IMR-90 (cell line): ENCODE data around the gene OR56B1. TPM values are rescaled to one million over a fixed set of nuclear protein-coding genes. Genes with fewer than 3 reads are reported as not detected.

Experiments
- ATAC-seq: fragments of 200-7000 bp; cut with Tn5 transposase; 2 replicates; pipeline ENCODE4 v1.9.1; 2020; ENCODE audit warnings: low read depth, mild to moderate bottlenecking, moderate library complexity
- BruUV-seq: library from RNA; stranded (reverse); fragments of 400-500 nt; replicated peaks from 2 replicates; lab custom pipeline; 2021; lab: Mats Ljungman, UMichigan
- CTCF ChIA-PET: fragments of 300-600 bp; formaldehyde crosslinking; extraction: SDS; loops from one replicate; lab custom pipeline; 2021; ENCODE audit warnings: antibody characterized with exemption; lab: Yijun Ruan, JAX
- POLR2A ChIA-PET: fragments of 300-600 bp; sonication (Branson Sonifier 250); formaldehyde crosslinking; loops from one replicate; lab custom pipeline; 2022; ENCODE audit warnings: antibody characterized with exemption; ENCODE audit not compliant: unreplicated experiment; lab: Charles Lee
- DNase-seq: peaks from one replicate; pipeline ENCODE4 v3.0.0; 2013
- H2AFZ ChIP-seq: replicated peaks from 2 replicates; pipeline ENCODE3; 2013; ENCODE audit warnings: low read length, mild to moderate bottlenecking; ENCODE audit not compliant: poor library complexity
- H2AK5ac ChIP-seq: 2 replicates; pipeline ENCODE4 v1.6.1; 2013; ENCODE audit warnings: low read depth, low read length, inconsistent platforms
- H2AK9ac ChIP-seq: replicated peaks from 2 replicates; pipeline ENCODE3; 2013; ENCODE audit warnings: mild to moderate bottlenecking, low read depth, low read length, moderate library complexity; ENCODE audit not compliant: poor library complexity
- H2BK120ac ChIP-seq: 2 replicates; pipeline ENCODE4 v1.6.1; 2013; ENCODE audit warnings: low read depth, low read length, inconsistent platforms
- H2BK15ac ChIP-seq: 3 replicates; pipeline ENCODE4 v1.6.1; 2013; ENCODE audit warnings: low read depth, low read length, inconsistent platforms
- H2BK20ac ChIP-seq: 2 replicates; pipeline ENCODE4 v1.6.1; 2013; ENCODE audit warnings: low read depth, mild to moderate bottlenecking, inconsistent platforms, low read length, moderate library complexity
- H2BK5ac ChIP-seq: 2 replicates; pipeline ENCODE4 v1.6.1; 2013; ENCODE audit warnings: mild to moderate bottlenecking, low read depth, low read length, inconsistent platforms; ENCODE audit not compliant: poor library complexity, severe bottlenecking
- H3K14ac ChIP-seq: replicated peaks from 2 replicates; pipeline ENCODE4 v1.6.1; 2013; ENCODE audit warnings: low read depth, low read length, inconsistent platforms
- H3K18ac ChIP-seq: 2 replicates; pipeline ENCODE4 v1.6.1; 2013; ENCODE audit warnings: low read depth, low read length, control low read depth
- H3K23ac ChIP-seq: 2 replicates; pipeline ENCODE4 v1.6.1; 2013; ENCODE audit warnings: low read depth, low read length, inconsistent platforms
- H3K27ac ChIP-seq: 2 replicates; pipeline ENCODE4 v1.5.1; 2013; ENCODE audit warnings: mild to moderate bottlenecking, control low read depth, low read length; ENCODE audit not compliant: insufficient read depth
- H3K27me3 ChIP-seq: 2 replicates; pipeline ENCODE4 v1.6.1; 2013; ENCODE audit warnings: low read length; ENCODE audit not compliant: control insufficient read depth, insufficient read depth
- H3K36me3 ChIP-seq: 2 replicates; pipeline ENCODE4 v1.6.1; 2013; ENCODE audit warnings: low read length, mixed read lengths; ENCODE audit not compliant: control insufficient read depth, insufficient read depth
- H3K4ac ChIP-seq: 2 replicates; pipeline ENCODE4 v1.6.1; 2013; ENCODE audit warnings: low read depth, low read length, inconsistent platforms
- H3K4me1 ChIP-seq: 2 replicates; pipeline ENCODE4 v1.6.1; 2013; ENCODE audit warnings: low read length, mixed read lengths; ENCODE audit not compliant: control insufficient read depth, insufficient read depth
- H3K4me2 ChIP-seq: 2 replicates; pipeline ENCODE4 v1.6.1; 2013; ENCODE audit warnings: low read depth, mild to moderate bottlenecking, control low read depth, low read length, moderate library complexity
- H3K4me3 ChIP-seq: 2 replicates; pipeline ENCODE4 v1.5.1; 2013; ENCODE audit warnings: low read depth, mild to moderate bottlenecking, control low read depth, low read length, moderate library complexity; ENCODE audit not compliant: insufficient read depth
- H3K56ac ChIP-seq: 2 replicates; pipeline ENCODE4 v1.6.1; 2013; ENCODE audit warnings: low read length, inconsistent platforms; ENCODE audit not compliant: insufficient read depth; ENCODE audit errors: extremely low read depth
- H3K79me1 ChIP-seq, 2 experiments: 2 replicates each; pipeline ENCODE4 v1.6.1; 2013; ENCODE audit warnings: low read length in 2 of 2, inconsistent platforms in 1 of 2, low read depth in 1 of 2
- H3K9ac ChIP-seq: 2 replicates; pipeline ENCODE4 v1.6.1; 2013; ENCODE audit warnings: low read depth, low read length, control low read depth
- H3K9me1 ChIP-seq: 2 replicates; pipeline ENCODE4 v1.6.1; 2013; ENCODE audit warnings: low read length, inconsistent platforms; ENCODE audit not compliant: insufficient read depth
- H3K9me3 ChIP-seq: 2 replicates; pipeline ENCODE4 v1.6.1; 2013; ENCODE audit warnings: low read length; ENCODE audit not compliant: control insufficient read depth, insufficient read depth
- H4K20me1 ChIP-seq: 2 replicates; pipeline ENCODE4 v1.6.1; 2013; ENCODE audit warnings: low read length, inconsistent platforms; ENCODE audit not compliant: insufficient read depth
- H4K5ac ChIP-seq: 2 replicates; pipeline ENCODE4 v1.6.1; 2013; ENCODE audit warnings: mild to moderate bottlenecking, low read depth, low read length, control low read depth
- H4K8ac ChIP-seq, 2 experiments: 2 replicates each; pipeline ENCODE4 v1.6.1; 2013; ENCODE audit warnings: low read depth in 2 of 2, low read length in 2 of 2, control low read depth in 1 of 2, inconsistent platforms in 1 of 2
- H4K91ac ChIP-seq: 2 replicates; pipeline ENCODE4 v1.6.1; 2013; ENCODE audit warnings: low read depth, low read length, inconsistent platforms; ENCODE audit not compliant: insufficient read depth
- BHLHE40 ChIP-seq: fragments of 150-350 bp; IDR thresholded peaks from 2 replicates; pipeline ENCODE4 v1.6.1; 2016; ENCODE audit warnings: mild to moderate bottlenecking, low read depth, low read length
- CEBPB ChIP-seq: IDR thresholded peaks from 2 replicates; pipeline ENCODE4 v1.6.1; 2012; ENCODE audit warnings: low read depth, low read length, improper control_type of control experiment
- CHD1 ChIP-seq: IDR thresholded peaks from 2 replicates; pipeline ENCODE4 v1.6.1; 2012; ENCODE audit warnings: low read depth, low read length, improper control_type of control experiment
- CTCF ChIP-seq: conservative IDR thresholded peaks from 2 replicates; pipeline ENCODE4 v1.5.1; 2012; ENCODE audit warnings: mild to moderate bottlenecking, low read depth, low read length, improper control_type of control experiment
- ELK1 ChIP-seq: fragments of 150-350 bp; IDR thresholded peaks from 2 replicates; pipeline ENCODE4 v1.6.1; 2016; ENCODE audit warnings: low read depth, mild to moderate bottlenecking, low read length, moderate library complexity, borderline replicate concordance
- FOS ChIP-seq: fragments of 150-350 bp; IDR thresholded peaks from 2 replicates; pipeline ENCODE4 v1.6.1; 2016; ENCODE audit warnings: low read depth, low read length
- MAFK ChIP-seq: IDR thresholded peaks from 2 replicates; pipeline ENCODE4 v1.6.1; 2012; ENCODE audit warnings: low read depth, low read length, improper control_type of control experiment
- MAZ ChIP-seq: IDR thresholded peaks from 2 replicates; pipeline ENCODE4 v1.6.1; 2012; ENCODE audit warnings: low read depth, mild to moderate bottlenecking, low read length, improper control_type of control experiment, moderate library complexity, borderline replicate concordance
- MXI1 ChIP-seq: IDR thresholded peaks from 2 replicates; pipeline ENCODE4 v1.6.1; 2012; ENCODE audit warnings: low read depth, mild to moderate bottlenecking, low read length, moderate library complexity, borderline replicate concordance
- NFE2L2 ChIP-seq: fragments of 150-350 bp; IDR thresholded peaks from 2 replicates; pipeline ENCODE4 v1.6.1; 2016; ENCODE audit warnings: low read depth, mild to moderate bottlenecking, low read length
- POLR2A ChIP-seq: IDR thresholded peaks from 2 replicates; pipeline ENCODE4 v1.6.1; 2012; ENCODE audit warnings: mild to moderate bottlenecking, low read depth, low read length
- RAD21 ChIP-seq: IDR thresholded peaks from 2 replicates; pipeline ENCODE4 v1.6.1; 2012; ENCODE audit warnings: low read length, improper control_type of control experiment
- RCOR1 ChIP-seq: IDR thresholded peaks from 2 replicates; pipeline ENCODE4 v1.6.1; 2012; ENCODE audit warnings: mild to moderate bottlenecking, low read length, improper control_type of control experiment; ENCODE audit not compliant: insufficient replicate concordance
- RFX5 ChIP-seq: IDR thresholded peaks from 2 replicates; pipeline ENCODE4 v1.8.0; 2012; ENCODE audit warnings: low read depth, mild to moderate bottlenecking, low read length, moderate library complexity
- SMC3 ChIP-seq: fragments of 150-350 bp; IDR thresholded peaks from 2 replicates; pipeline ENCODE4 v1.6.1; 2016; ENCODE audit warnings: low read depth, mild to moderate bottlenecking, antibody characterized with exemption, low read length, moderate library complexity
- USF2 ChIP-seq: fragments of 150-350 bp; IDR thresholded peaks from 2 replicates; pipeline ENCODE4 v1.6.1; 2017; ENCODE audit warnings: mild to moderate bottlenecking, antibody characterized with exemption, low read length, low read depth
- WGBS, 2 experiments: methylation state at CpG; one replicate each; pipeline versions ENCODE4 v1.1.5 to v1.1.7; 2013; ENCODE audit warnings: missing lambda C conversion rate in 2 of 2; ENCODE audit not compliant: insufficient read length in 1 of 2; ENCODE audit errors: extremely low coverage in 2 of 2; 5-methylcytosine and 5-hydroxymethylcytosine counted together
- dilution Hi-C: fragments of 300-500 bp; cut with HindIII; formaldehyde crosslinking; loops from one replicate; pipeline ENCODE4 v1.14.3; 2018; ENCODE audit warnings: low sequenced_read_pairs; ENCODE audit not compliant: unreplicated experiment
- in situ Hi-C: fragments of 300-500 bp; cut with MboI; formaldehyde crosslinking; loops from 3 replicates; pipeline ENCODE4 v1.14.3; 2019; ENCODE audit warnings: low sequenced_read_pairs, inconsistent platforms, mixed read lengths
- intact Hi-C: fragments of 100-400 bp; cut with micrococcal nuclease; formaldehyde crosslinking; loops from 2 replicates; pipeline ENCODE4 v1.10.0; 2022
- polyA plus RNA-seq, 3 experiments: library from polyadenylated mRNA; depleted of rRNA; stranded (reverse); fragments of >200 nt; gene quantifications; 2 replicates each; pipeline ENCODE4 v1.2.3, GENCODE V29; 2012; ENCODE audit warnings: low replicate concordance in 1 of 3
- total RNA-seq: library from RNA; depleted of rRNA; stranded (reverse); fragments of >200 nt; gene quantifications from 2 replicates; pipeline ENCODE4 v1.2.3, GENCODE V29; 2012

Gene OR56B1
- total and polyA plus RNA-seq, 2 of the 4 experiments (the other 2 are of a cell fraction), result not detected

GRCh38 chr11:5713695-5714094 lies 22.6 kb upstream of the OR56B1 start:
- no peak overlapping the region for H2AFZ ChIP-seq
- H3K9me3 ChIP-seq, result no peaks in the 10 kb centered on the region
- H4K8ac ChIP-seq, result no peak overlapping the region
- H3K27ac ChIP-seq, result no peak overlapping the region
- dilution Hi-C loops, result no loop called here
- no peak overlapping the region for H3K56ac ChIP-seq
- no peak overlapping the region for H3K4me2 ChIP-seq
- CTCF ChIA-PET, result interaction anchor here (1.1 kb wide), 1 partner anchor 89 kb away, joined by 3 read pairs; the partner anchor contains the start of gene TRIM34
- H2BK5ac ChIP-seq, result no peak overlapping the region
- no peak overlapping the region for H3K4me3 ChIP-seq
- DNase-seq (no peak), ATAC-seq (no peak)
- no peak overlapping the region for H2AK5ac ChIP-seq
- H3K79me1 ChIP-seq, result no peaks in the 10 kb centered on the region
- no peak overlapping the region for H3K9ac ChIP-seq
- POLR2A ChIA-PET, result no interaction called here
- no peaks in the 10 kb centered on the region for H3K27me3 ChIP-seq
- no peaks in the 10 kb centered on the region for H3K9me1 ChIP-seq
- in situ Hi-C loops, result no loop called here
- no peaks in the 10 kb centered on the region for H3K4me1 ChIP-seq
- intact Hi-C loops, result loop anchor here (5.0 kb wide), 1 partner anchor 236 kb away; no protein-coding TSS in a partner anchor
- H4K91ac ChIP-seq, result no peak overlapping the region
- no peaks in the 10 kb centered on the region for H4K20me1 ChIP-seq
- no peak overlapping the region for H2AK9ac ChIP-seq
- no peak overlapping the region for H2BK120ac ChIP-seq
- H3K4ac ChIP-seq, result no peak overlapping the region
- 70% methylated on average over 2 of the region's 5 CpGs; no CpG with 5 or more reads in 1 of the 2 experiments for whole genome bisulfite sequencing, 2 experiments
- H3K36me3 ChIP-seq, result peaks cover 5% of the 10 kb centered on the region
- no peak overlapping the region for H3K23ac ChIP-seq
- no peak overlapping the region for H4K5ac ChIP-seq
- H3K14ac ChIP-seq, result no peak overlapping the region
- no peak overlapping the region for H3K18ac ChIP-seq
- H2BK15ac ChIP-seq, result no peak overlapping the region
- H2BK20ac ChIP-seq, result no peak overlapping the region
- no TSS peak for BruUV-seq
- TF ChIP-seq CHD1, result no peak
- TF ChIP-seq FOS, result no peak
- no peak for TF ChIP-seq MAZ
- TF ChIP-seq CEBPB, result no peak
- no peak for TF ChIP-seq NFE2L2
- no peak for TF ChIP-seq RCOR1
- no peak for TF ChIP-seq USF2
- no peak for TF ChIP-seq MAFK
- TF ChIP-seq MXI1, result no peak
- TF ChIP-seq ELK1, result no peak
- no peak for TF ChIP-seq RFX5
- TF ChIP-seq SMC3, result no peak
- TF ChIP-seq POLR2A, result no peak
- no peak for TF ChIP-seq BHLHE40
- TF ChIP-seq CTCF, result no peak
- TF ChIP-seq RAD21, result no peak
